ENCODE measurements around the gene MRPL17. TPM values are rescaled to one million over a fixed set of nuclear protein-coding genes. Genes with fewer than 3 reads are reported as not detected.
"Not testable (repeated sequence)": the region's sequence is repeated elsewhere in the genome, so short reads cannot be mapped to it uniquely, and the experiment has no call there.

Gene MRPL17
- total RNA-seq, 1 donor from 2014 or later, result 33.9 TPM

DNA sequence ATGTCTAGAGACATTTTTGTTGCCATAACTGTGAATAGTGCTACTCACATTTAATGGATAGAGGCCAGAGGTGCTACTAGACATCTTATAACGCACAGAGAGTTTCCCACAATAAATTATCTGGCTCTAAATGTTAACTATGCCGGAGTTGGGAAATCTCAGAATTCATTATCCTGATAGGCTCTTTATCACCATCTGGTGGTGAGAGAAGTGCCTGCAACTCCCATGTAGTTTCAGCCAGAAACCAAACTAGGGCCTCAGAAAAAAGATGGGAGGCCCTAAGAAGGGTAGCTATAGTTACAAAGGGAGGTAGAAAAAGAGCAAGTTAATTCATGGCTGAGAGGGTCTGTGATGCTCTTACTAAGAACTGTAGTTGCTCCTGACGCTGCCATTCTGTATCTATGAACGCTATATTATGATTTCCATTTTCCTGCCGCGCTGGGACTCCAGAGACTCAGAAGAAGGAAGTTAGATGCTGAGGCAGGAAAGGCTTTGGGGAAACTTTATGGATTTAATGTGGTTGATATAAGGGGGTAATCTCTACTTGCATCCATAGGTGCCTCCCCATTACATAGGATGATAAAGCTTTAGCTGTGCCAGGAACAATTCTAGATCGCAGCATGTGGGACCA, 22.9 kb upstream of the MRPL17 start:
- no peaks in the 10 kb centered on the region for H3K9me3 ChIP-seq (ENCODE audit: control insufficient read depth in 3 of 3, low read length in 3 of 3)
- H3K27ac ChIP-seq (ENCODE audit: low read depth, low read length), result no peak overlapping the region
- no peaks in the 10 kb centered on the region for H3K27me3 ChIP-seq (ENCODE audit: control insufficient read depth in 3 of 3, insufficient read depth in 3 of 3, low read length in 3 of 3)
- no peak overlapping the region for H3K9ac ChIP-seq (ENCODE audit: low read depth in 1 of 3, low read length in 3 of 3)
- no peaks in the 10 kb centered on the region for H3K36me3 ChIP-seq (ENCODE audit: control insufficient read depth in 3 of 3, insufficient read depth in 3 of 3, low read length in 3 of 3)
- H3K4me1 ChIP-seq (ENCODE audit: control insufficient read depth in 3 of 3, insufficient read depth in 3 of 3, low read length in 3 of 3), result peaks cover 0 to 2% (median 0%) of the 10 kb centered on the region in 3 donors
- no peak overlapping the region for H3K4me3 ChIP-seq (ENCODE audit: low read length in 3 of 3)

DNA sequence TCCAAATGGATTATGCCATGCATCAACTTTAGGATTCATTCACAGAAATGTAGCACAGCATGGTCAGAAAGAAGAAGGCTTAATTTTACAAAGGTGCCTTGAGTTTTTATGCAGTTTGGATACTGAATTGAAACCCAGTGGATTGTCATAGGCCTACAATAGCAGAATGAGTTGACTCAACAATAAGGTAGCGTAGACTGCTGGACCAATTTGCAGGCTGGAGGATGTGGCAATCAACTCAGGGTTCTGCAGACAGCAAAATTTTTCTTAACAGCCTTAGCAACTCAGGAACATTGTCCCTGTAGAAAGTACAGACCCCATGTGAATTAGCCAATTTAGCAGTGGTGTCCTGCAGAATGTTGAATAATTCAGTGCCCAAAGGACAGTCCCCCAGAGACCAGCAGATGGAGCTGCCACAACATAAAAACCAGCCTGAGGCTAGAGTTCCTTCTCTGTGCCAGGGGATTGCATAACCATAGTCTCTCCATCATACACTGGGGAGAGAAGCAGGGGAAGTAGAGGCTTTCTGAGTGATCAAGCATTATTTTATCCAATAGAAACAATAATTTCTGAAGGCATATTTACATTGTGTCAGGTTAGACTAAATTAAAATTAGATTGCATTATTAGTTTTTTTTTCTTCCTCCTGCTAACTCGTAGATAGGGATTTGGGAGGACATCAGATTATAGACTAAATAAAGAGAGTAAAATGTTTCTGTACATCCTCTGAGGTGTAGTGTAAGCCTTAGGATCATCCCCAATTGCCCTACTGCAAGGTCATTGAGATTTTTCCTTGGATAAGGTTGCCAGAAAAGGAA, 20.3 kb upstream of the MRPL17 start:
- Histone ChIP-seq H3K36me3 (ENCODE audit: control insufficient read depth in 3 of 3, insufficient read depth in 3 of 3, low read length in 3 of 3) (no peaks in the 10 kb centered on the region), H3K9ac (ENCODE audit: low read depth in 1 of 3, low read length in 3 of 3) (no peak overlapping the region), H3K27ac (ENCODE audit: low read depth, low read length) (no peak overlapping the region), H3K4me1 (ENCODE audit: control insufficient read depth in 3 of 3, insufficient read depth in 3 of 3, low read length in 3 of 3) (peaks cover 0 to 2% (median 0%) of the 10 kb centered on the region in 3 donors), H3K4me3 (ENCODE audit: low read length in 3 of 3) (no peak overlapping the region), H3K27me3 (ENCODE audit: control insufficient read depth in 3 of 3, insufficient read depth in 3 of 3, low read length in 3 of 3) (no peaks in the 10 kb centered on the region), H3K9me3 (ENCODE audit: control insufficient read depth in 3 of 3, low read length in 3 of 3) (no peaks in the 10 kb centered on the region)

DNA sequence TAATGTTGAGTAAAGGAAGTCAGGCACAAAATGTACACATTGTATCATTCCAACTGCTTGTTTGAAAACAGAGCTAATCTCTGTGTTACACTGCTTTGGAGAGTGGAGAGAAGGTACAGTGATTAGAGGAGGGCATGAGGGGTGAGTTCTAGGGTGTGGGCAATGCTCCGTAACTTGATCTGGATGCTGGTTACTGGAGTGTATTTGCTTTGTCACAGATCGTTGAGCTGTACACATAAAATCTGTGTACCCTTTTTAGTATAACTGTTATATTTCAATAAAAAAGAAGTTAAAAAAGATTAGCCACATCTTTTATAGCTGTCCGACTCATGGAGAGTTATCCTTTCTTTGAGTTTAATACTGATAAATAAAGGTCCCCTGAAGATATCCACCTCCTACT, 18.8 kb upstream of the MRPL17 start:
- H3K9ac ChIP-seq (ENCODE audit: low read depth in 1 of 3, low read length in 3 of 3); H3K27ac ChIP-seq (ENCODE audit: low read depth, low read length); H3K4me1 ChIP-seq (ENCODE audit: control insufficient read depth in 3 of 3, insufficient read depth in 3 of 3, low read length in 3 of 3); H3K9me3 ChIP-seq (ENCODE audit: control insufficient read depth in 3 of 3, low read length in 3 of 3); H3K36me3 ChIP-seq (ENCODE audit: control insufficient read depth in 3 of 3, insufficient read depth in 3 of 3, low read length in 3 of 3); H3K27me3 ChIP-seq (ENCODE audit: control insufficient read depth in 3 of 3, insufficient read depth in 3 of 3, low read length in 3 of 3); H3K4me3 ChIP-seq (ENCODE audit: low read length in 3 of 3): not testable (repeated sequence)

DNA sequence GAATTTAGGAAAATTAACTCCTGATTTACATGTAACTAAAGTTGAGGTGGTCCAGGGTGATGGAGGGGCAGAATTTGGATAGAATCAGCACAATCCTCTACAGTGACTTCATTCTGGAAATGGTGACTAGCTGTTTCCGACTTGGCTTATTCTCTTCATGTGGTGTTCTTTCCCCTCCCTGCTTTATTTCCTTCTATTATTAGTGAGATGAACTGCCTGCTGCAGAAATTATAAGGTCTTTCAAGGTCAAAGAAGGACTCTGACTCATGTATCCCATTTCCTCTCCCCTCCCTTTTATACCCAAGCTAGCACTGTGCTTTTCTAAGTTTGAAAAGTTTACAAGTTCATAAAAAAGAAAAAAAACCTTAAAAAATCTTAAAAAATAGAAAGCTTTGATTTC, 12.2 kb upstream of the MRPL17 start:
- Histone ChIP-seq H3K27ac (ENCODE audit: low read depth, low read length) (peak overlapping the region; percentile 51), H3K9ac (ENCODE audit: low read depth in 1 of 3, low read length in 3 of 3) (no peak overlapping the region), H3K4me1 (ENCODE audit: control insufficient read depth in 3 of 3, insufficient read depth in 3 of 3, low read length in 3 of 3) (peaks cover 7 to 16% (median 11%) of the 10 kb centered on the region in 3 donors), H3K36me3 (ENCODE audit: control insufficient read depth in 3 of 3, insufficient read depth in 3 of 3, low read length in 3 of 3) (no peaks in the 10 kb centered on the region), H3K4me3 (ENCODE audit: low read length in 3 of 3) (no peak overlapping the region), H3K27me3 (ENCODE audit: control insufficient read depth in 3 of 3, insufficient read depth in 3 of 3, low read length in 3 of 3) (no peaks in the 10 kb centered on the region), H3K9me3 (ENCODE audit: control insufficient read depth in 3 of 3, low read length in 3 of 3) (no peaks in the 10 kb centered on the region)

DNA sequence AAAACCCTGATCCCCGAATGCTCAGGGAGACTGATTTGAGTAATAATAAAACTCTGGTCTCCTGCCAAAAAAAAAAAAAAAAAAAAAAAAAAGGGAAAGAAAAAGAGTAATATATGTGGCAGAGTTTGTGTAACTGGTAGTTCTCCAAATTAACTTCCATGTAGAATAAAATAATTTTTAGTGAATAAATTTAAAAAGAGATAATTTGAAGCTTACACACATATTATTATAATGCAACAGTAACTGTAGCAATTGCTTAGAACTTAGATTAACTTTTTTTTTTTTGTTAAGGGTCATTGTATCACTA, 11.0 kb upstream of the MRPL17 start:
- Histone ChIP-seq H3K9ac (ENCODE audit: low read depth in 1 of 3, low read length in 3 of 3) (no peak overlapping the region), H3K27ac (ENCODE audit: low read depth, low read length) (no peak overlapping the region), H3K36me3 (ENCODE audit: control insufficient read depth in 3 of 3, insufficient read depth in 3 of 3, low read length in 3 of 3) (no peaks in the 10 kb centered on the region), H3K4me1 (ENCODE audit: control insufficient read depth in 3 of 3, insufficient read depth in 3 of 3, low read length in 3 of 3) (peaks cover 7 to 16% (median 11%) of the 10 kb centered on the region in 3 donors), H3K9me3 (ENCODE audit: control insufficient read depth in 3 of 3, low read length in 3 of 3) (no peaks in the 10 kb centered on the region), H3K27me3 (ENCODE audit: control insufficient read depth in 3 of 3, insufficient read depth in 3 of 3, low read length in 3 of 3) (no peaks in the 10 kb centered on the region), H3K4me3 (ENCODE audit: low read length in 3 of 3) (no peak overlapping the region)

DNA sequence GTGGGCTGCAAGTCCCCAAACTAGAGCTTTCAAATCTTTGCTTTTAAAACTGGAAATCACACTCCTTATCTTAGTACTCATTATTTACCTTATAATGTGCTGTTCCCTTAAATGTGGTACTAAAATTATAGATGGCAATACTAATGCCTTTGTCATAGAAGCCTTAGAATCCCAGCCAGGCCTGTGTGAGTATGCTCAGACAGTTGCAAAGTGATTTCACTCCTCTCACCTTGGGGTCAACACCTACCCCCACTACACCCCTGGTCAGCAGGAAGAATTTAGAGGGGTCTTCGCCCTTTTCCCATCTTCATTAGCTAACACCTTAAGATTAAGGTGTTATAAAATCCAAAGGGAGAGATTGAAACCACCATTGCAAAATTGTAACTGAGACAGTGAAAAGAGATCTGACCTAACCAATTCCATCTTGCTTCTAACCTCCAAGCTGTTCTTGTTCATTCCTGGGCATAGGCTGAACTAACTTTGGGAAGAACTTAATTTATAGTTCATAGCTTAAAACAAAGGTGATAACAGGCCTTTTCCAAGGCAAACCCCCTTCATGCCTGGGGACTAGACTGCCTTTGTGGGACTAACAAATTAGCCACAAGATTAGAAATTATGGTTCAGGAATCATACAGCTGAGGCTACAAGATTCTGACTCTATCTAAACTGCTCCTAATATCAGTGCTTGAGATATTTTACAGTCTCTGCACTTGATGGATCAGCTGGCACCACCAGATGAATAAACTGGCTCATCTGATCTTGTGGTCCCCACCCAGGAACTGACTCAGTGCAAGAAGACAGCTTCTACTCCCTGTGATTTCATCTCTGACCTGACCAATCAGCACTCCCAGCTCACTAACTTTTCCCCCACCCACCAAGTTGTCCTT, 10.4 kb upstream of the MRPL17 start:
- Histone ChIP-seq H3K9ac (ENCODE audit: low read depth in 1 of 3, low read length in 3 of 3) (no peak overlapping the region), H3K27me3 (ENCODE audit: control insufficient read depth in 3 of 3, insufficient read depth in 3 of 3, low read length in 3 of 3) (no peaks in the 10 kb centered on the region), H3K9me3 (ENCODE audit: control insufficient read depth in 3 of 3, low read length in 3 of 3) (no peaks in the 10 kb centered on the region)

DNA sequence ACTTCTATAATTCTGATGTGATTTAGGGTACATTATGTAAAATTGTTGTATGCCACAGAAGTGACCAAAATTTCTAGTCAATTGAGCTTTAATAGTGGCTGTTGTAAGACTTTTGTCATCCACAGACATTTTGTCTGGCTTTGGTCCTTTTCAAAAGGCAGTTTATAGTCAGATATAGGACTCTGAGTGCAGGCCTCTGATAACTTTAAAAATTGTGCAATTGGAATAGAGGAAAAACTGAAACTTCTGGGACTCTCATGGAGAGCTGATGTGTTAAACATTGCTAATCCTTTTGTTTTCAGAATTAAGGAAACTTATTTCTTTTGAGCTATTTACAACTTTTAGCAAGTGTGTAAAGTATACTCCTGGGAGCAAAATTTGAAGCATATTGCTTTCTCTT, 9.0 kb upstream of the MRPL17 start:
- H3K9me3 ChIP-seq (ENCODE audit: control insufficient read depth in 3 of 3, low read length in 3 of 3), result no peaks in the 10 kb centered on the region
- peaks cover 7 to 16% (median 11%) of the 10 kb centered on the region in 3 donors for H3K4me1 ChIP-seq (ENCODE audit: control insufficient read depth in 3 of 3, insufficient read depth in 3 of 3, low read length in 3 of 3)
- no peak overlapping the region for H3K27ac ChIP-seq (ENCODE audit: low read depth, low read length)
- H3K36me3 ChIP-seq (ENCODE audit: control insufficient read depth in 3 of 3, insufficient read depth in 3 of 3, low read length in 3 of 3), result no peaks in the 10 kb centered on the region
- H3K9ac ChIP-seq (ENCODE audit: low read depth in 1 of 3, low read length in 3 of 3), result no peak overlapping the region
- H3K27me3 ChIP-seq (ENCODE audit: control insufficient read depth in 3 of 3, insufficient read depth in 3 of 3, low read length in 3 of 3), result no peaks in the 10 kb centered on the region
- H3K4me3 ChIP-seq (ENCODE audit: low read length in 3 of 3), result no peak overlapping the region

More for the DNA sequence above, 10.4 kb upstream of the MRPL17 start:
- no peaks in the 10 kb centered on the region for H3K36me3 ChIP-seq (ENCODE audit: control insufficient read depth in 3 of 3, insufficient read depth in 3 of 3, low read length in 3 of 3)
- no peak overlapping the region for H3K27ac ChIP-seq (ENCODE audit: low read depth, low read length)
- H3K4me1 ChIP-seq (ENCODE audit: control insufficient read depth in 3 of 3, insufficient read depth in 3 of 3, low read length in 3 of 3), result peaks cover 7 to 16% (median 11%) of the 10 kb centered on the region in 3 donors
- H3K4me3 ChIP-seq (ENCODE audit: low read length in 3 of 3), result no peak overlapping the region

DNA sequence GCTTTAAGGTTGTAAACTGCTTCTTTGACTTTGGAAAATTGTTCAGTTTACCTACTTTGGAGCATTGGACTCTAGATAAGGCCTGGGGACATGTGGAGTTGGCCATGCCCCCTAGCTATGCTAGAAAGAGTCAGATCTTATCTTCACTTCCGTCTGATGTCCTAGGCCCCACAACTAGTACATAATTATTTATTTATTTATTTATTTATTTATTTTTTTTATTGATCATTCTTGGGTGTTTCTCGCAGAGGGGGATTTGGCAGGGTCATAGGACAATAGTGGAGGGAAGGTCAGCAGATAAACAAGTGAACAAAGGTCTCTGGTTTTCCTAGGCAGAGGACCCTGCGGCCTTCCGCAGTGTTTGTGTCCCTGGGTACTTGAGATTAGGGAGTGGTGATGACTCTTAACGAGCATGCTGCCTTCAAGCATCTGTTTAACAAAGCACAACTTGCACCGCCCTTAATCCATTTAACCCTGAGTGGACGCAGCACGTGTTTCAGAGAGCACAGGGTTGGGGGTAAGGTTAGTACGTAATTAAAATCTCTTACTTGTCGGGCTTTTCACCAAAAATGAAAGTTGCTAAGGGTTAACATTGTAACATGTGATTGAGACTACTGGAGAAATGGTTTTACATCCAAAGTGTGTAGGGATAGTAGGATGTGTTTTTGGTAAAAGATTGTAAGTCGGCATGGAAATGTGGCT, 7.4 kb upstream of the MRPL17 start:
- H3K36me3 ChIP-seq (ENCODE audit: control insufficient read depth in 3 of 3, insufficient read depth in 3 of 3, low read length in 3 of 3); H3K27ac ChIP-seq (ENCODE audit: low read depth, low read length); H3K9ac ChIP-seq (ENCODE audit: low read depth in 1 of 3, low read length in 3 of 3); H3K4me3 ChIP-seq (ENCODE audit: low read length in 3 of 3); H3K27me3 ChIP-seq (ENCODE audit: control insufficient read depth in 3 of 3, insufficient read depth in 3 of 3, low read length in 3 of 3); H3K9me3 ChIP-seq (ENCODE audit: control insufficient read depth in 3 of 3, low read length in 3 of 3): not testable (repeated sequence)
- peaks cover 7 to 12% (median 10%) of the 10 kb centered on the region in 3 donors for H3K4me1 ChIP-seq (ENCODE audit: control insufficient read depth in 3 of 3, insufficient read depth in 3 of 3, low read length in 3 of 3)

DNA sequence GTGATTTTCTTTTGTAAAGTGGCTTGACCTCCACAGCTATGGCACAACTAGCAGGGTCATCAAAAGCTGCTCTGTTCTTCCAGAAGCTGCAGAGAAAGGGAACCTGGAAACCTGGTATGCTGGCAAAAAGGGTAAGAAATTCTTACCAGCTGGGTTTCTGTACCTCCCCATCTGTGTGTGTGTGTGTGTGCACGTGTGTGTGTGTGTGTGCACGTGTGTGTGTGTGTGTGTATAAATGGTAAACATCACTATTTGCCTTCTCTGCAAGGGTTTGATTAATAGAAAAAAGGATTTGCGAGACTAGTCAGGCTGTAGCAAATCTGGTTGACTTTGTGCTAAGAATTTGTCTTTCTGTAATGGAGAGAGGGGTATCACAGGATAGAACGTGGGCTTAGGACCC, 4.7 kb upstream of the MRPL17 start:
- Histone ChIP-seq H3K27ac (ENCODE audit: low read depth, low read length) (no peak overlapping the region), H3K4me1 (ENCODE audit: control insufficient read depth in 3 of 3, insufficient read depth in 3 of 3, low read length in 3 of 3) (peaks cover 0 to 2% (median 0%) of the 10 kb centered on the region in 3 donors), H3K9ac (ENCODE audit: low read depth in 1 of 3, low read length in 3 of 3) (no peak overlapping the region), H3K36me3 (ENCODE audit: control insufficient read depth in 3 of 3, insufficient read depth in 3 of 3, low read length in 3 of 3) (no peaks in the 10 kb centered on the region), H3K4me3 (ENCODE audit: low read length in 3 of 3) (no peak overlapping the region), H3K9me3 (ENCODE audit: control insufficient read depth in 3 of 3, low read length in 3 of 3) (no peaks in the 10 kb centered on the region), H3K27me3 (ENCODE audit: control insufficient read depth in 3 of 3, insufficient read depth in 3 of 3, low read length in 3 of 3) (no peaks in the 10 kb centered on the region)
